Trophoblast cell (in vitro differentiated cells and primary cell): ENCODE data around the gene TTC27.
A peak's percentile ranks its signal among the peaks of the same experiment; 100 is the strongest.

Experiments
- DNase-seq, 2 donors: peaks; one replicate each; pipeline ENCODE4 v3.0.0-alpha.2; 2016
- H2AFZ ChIP-seq: 2 replicates; pipeline ENCODE4 v1.6.1; 2013; ENCODE audit warnings: low read length, moderate library complexity, mild to moderate bottlenecking; ENCODE audit not compliant: insufficient read depth, poor library complexity
- H2AK5ac ChIP-seq: 2 replicates; pipeline ENCODE4 v1.6.1; 2013; ENCODE audit warnings: mild to moderate bottlenecking, low read length
- H2BK120ac ChIP-seq: 2 replicates; pipeline ENCODE4 v1.6.1; 2013; ENCODE audit warnings: low read length, mild to moderate bottlenecking, moderate library complexity; ENCODE audit not compliant: insufficient read depth, poor library complexity
- H2BK12ac ChIP-seq: 2 replicates; pipeline ENCODE4 v1.6.1; 2013; ENCODE audit warnings: mild to moderate bottlenecking, low read length, moderate library complexity
- H2BK5ac ChIP-seq: 2 replicates; pipeline ENCODE4 v1.6.1; 2013; ENCODE audit warnings: low read length, low read depth, moderate library complexity, mild to moderate bottlenecking; ENCODE audit not compliant: poor library complexity
- H3K14ac ChIP-seq: 2 replicates; pipeline ENCODE4 v1.6.1; 2013; ENCODE audit warnings: mild to moderate bottlenecking, low read length
- H3K18ac ChIP-seq: 2 replicates; pipeline ENCODE4 v1.6.1; 2013; ENCODE audit warnings: mild to moderate bottlenecking, low read length
- H3K23ac ChIP-seq: 2 replicates; pipeline ENCODE4 v1.6.1; 2013; ENCODE audit warnings: low read length
- H3K27ac ChIP-seq: 2 replicates; pipeline ENCODE4 v1.5.1; 2013; ENCODE audit warnings: low read depth, mild to moderate bottlenecking, inconsistent platforms, low read length, moderate library complexity
- H3K27me3 ChIP-seq: 2 replicates; pipeline ENCODE4 v1.6.1; 2013; ENCODE audit warnings: inconsistent platforms, mild to moderate bottlenecking, low read length, moderate library complexity; ENCODE audit not compliant: insufficient read depth
- H3K36me3 ChIP-seq, 2 experiments: 1 replicate in 1 of 2; 2 replicates in 1 of 2; pipeline ENCODE4 v1.6.1; 2013; ENCODE audit warnings: low read length in 2 of 2, mild to moderate bottlenecking in 2 of 2, moderate library complexity in 1 of 2; ENCODE audit not compliant: insufficient read depth in 2 of 2, control insufficient read depth in 1 of 2
- H3K4ac ChIP-seq: 2 replicates; pipeline ENCODE4 v1.6.1; 2013; ENCODE audit warnings: low read depth, mild to moderate bottlenecking, low read length, moderate library complexity
- H3K4me1 ChIP-seq, 2 experiments: 1 replicate in 1 of 2; 2 replicates in 1 of 2; pipeline ENCODE4 v1.6.1; 2013; ENCODE audit warnings: low read length in 2 of 2, mild to moderate bottlenecking in 2 of 2, moderate library complexity in 1 of 2; ENCODE audit not compliant: insufficient read depth in 2 of 2, control insufficient read depth in 1 of 2
- H3K4me2 ChIP-seq: 2 replicates; pipeline ENCODE4 v1.6.1; 2013; ENCODE audit warnings: inconsistent platforms, mild to moderate bottlenecking, low read length, moderate library complexity
- H3K4me3 ChIP-seq: 2 replicates; pipeline ENCODE4 v1.5.1; 2013; ENCODE audit warnings: mild to moderate bottlenecking, low read depth, low read length, inconsistent platforms
- H3K79me1 ChIP-seq: one replicate; pipeline ENCODE4 v1.6.1; 2013; ENCODE audit warnings: low read length
- H3K79me2 ChIP-seq: 2 replicates; pipeline ENCODE4 v1.6.1; 2013; ENCODE audit warnings: low read length, mild to moderate bottlenecking; ENCODE audit not compliant: control insufficient read depth, insufficient read depth, poor library complexity
- H3K9ac ChIP-seq: 2 replicates; pipeline ENCODE4 v1.6.1; 2013; ENCODE audit warnings: mild to moderate bottlenecking, low read length
- H3K9me3 ChIP-seq: 2 replicates; pipeline ENCODE4 v1.6.1; 2013; ENCODE audit warnings: low read depth, mild to moderate bottlenecking, control low read depth, inconsistent platforms, low read length; ENCODE audit not compliant: insufficient read depth
- H4K12ac ChIP-seq: 2 replicates; pipeline ENCODE4 v1.6.1; 2013; ENCODE audit warnings: low read depth, mild to moderate bottlenecking, low read length, moderate library complexity
- H4K8ac ChIP-seq: 2 replicates; pipeline ENCODE4 v1.6.1; 2013; ENCODE audit warnings: low read depth, mild to moderate bottlenecking, low read length, moderate library complexity
- H4K91ac ChIP-seq: one replicate; pipeline ENCODE4 v1.6.1; 2013; ENCODE audit warnings: low read depth, mild to moderate bottlenecking, low read length, moderate library complexity
- WGBS: extraction: QIAGEN DNeasy Blood & Tissue Kit; methylation state at CpG from one replicate; pipeline ENCODE4 v1.1.7; 2013; ENCODE audit warnings: missing lambda C conversion rate; ENCODE audit not compliant: insufficient read length, insufficient coverage; ENCODE audit errors: extremely low coverage; 5-methylcytosine and 5-hydroxymethylcytosine counted together

Gene TTC27

DNA sequence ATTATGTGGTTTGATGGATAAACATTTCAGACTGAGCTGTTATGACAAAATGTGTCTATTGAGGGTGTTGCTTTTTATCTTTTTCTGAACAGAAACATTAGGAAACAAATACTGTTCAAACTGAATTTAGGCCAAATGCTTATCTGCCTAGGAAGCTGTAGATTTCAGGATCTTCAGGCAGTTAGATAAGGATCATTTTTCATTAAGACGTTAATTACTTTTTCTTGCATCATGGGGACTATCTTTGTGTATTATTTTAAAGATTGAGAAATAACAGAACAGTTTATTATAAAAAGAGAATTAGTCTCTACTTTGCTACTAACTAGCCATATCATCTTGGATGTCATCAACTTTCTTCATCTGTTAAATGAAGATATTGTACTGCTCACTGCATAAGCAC lies 107.5 kb downstream of the TTC27 start:
- Histone ChIP-seq H3K79me2 (no peaks in the 10 kb centered on the region), H3K4me3 (no peak overlapping the region), H3K27me3 (no peaks in the 10 kb centered on the region), H3K4ac (no peak overlapping the region), H2AFZ (no peak overlapping the region), H3K4me2 (no peak overlapping the region), H3K23ac (no peak overlapping the region), H2BK5ac (no peak overlapping the region), H3K36me3 (no peaks in the 10 kb centered on the region), H3K27ac (no peak overlapping the region), H2BK12ac (no peak overlapping the region), H4K12ac (no peak overlapping the region), H3K18ac (no peak overlapping the region), H2AK5ac (no peak overlapping the region), H3K9me3 (no peaks in the 10 kb centered on the region), H3K79me1 (no peaks in the 10 kb centered on the region), H3K4me1 (no peaks in the 10 kb centered on the region), H4K91ac (no peak overlapping the region), H2BK120ac (no peak overlapping the region), H3K14ac (no peak overlapping the region), H3K9ac (no peak overlapping the region), H4K8ac (no peak overlapping the region)
- no peak for DNase-seq
- no CpG with 5 or more reads among the region's 1 CpG for WGBS

DNA sequence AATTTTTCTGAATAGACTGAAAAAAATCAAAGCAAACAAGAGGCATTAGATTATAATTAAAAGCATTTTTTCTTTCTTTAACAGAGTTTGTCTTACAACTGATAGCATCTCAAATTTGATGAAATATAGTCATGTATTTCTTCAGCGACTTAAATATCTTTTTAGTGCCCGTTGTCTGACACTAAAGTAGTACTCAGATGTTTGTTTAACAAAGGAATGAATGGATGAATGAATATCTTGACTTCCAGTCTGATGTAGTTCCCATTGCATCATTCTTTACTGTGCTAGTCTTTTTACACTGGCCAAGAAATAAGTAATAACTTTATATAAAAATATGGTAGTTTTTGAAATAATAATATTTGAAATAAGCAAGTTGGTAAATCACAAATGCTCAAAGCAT lies 111.1 kb downstream of the TTC27 start:
- H3K9me3 ChIP-seq: no peaks in the 10 kb centered on the region
- H3K4ac ChIP-seq: no peak overlapping the region
- no peaks in the 10 kb centered on the region for H3K79me1 ChIP-seq
- no peak overlapping the region for H3K14ac ChIP-seq
- no peak overlapping the region for H3K27ac ChIP-seq
- H3K79me2 ChIP-seq: no peaks in the 10 kb centered on the region
- H2BK5ac ChIP-seq: no peak overlapping the region
- H3K23ac ChIP-seq: no peak overlapping the region
- no peaks in the 10 kb centered on the region for H3K27me3 ChIP-seq
- H3K4me1 ChIP-seq: no peaks in the 10 kb centered on the region
- H3K4me3 ChIP-seq: no peak overlapping the region
- no peak overlapping the region for H4K91ac ChIP-seq
- no peak overlapping the region for H2BK12ac ChIP-seq
- no peak overlapping the region for H2AFZ ChIP-seq
- H3K36me3 ChIP-seq: no peaks in the 10 kb centered on the region
- H3K4me2 ChIP-seq: no peak overlapping the region
- H2BK120ac ChIP-seq: no peak overlapping the region
- H4K12ac ChIP-seq: no peak overlapping the region
- no peak for DNase-seq
- H3K9ac ChIP-seq: no peak overlapping the region
- no CpG with 5 or more reads among the region's 2 CpGs for WGBS
- H4K8ac ChIP-seq: no peak overlapping the region
- no peak overlapping the region for H2AK5ac ChIP-seq
- H3K18ac ChIP-seq: no peak overlapping the region

DNA sequence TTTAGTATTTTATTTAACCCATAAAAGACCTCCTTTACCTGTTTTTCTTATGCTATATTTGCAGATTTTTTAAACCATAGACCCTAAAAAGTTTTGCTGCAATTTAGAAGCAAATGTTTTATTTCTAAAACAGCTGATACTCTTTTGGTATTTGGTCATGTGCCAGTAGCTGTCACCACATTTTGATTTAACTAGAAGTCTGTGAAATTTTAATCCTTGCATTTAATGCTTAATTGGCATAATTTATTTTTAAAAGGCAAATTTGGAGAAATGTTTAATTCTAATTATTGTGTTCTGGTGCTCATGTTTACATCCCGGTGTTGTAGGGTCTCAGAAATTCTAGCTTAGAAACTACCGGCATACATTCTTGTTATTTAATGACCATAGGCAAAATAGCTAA lies 111.8 kb downstream of the TTC27 start:
- Histone ChIP-seq H4K8ac (no peak overlapping the region), H3K9me3 (no peaks in the 10 kb centered on the region), H3K79me2 (no peaks in the 10 kb centered on the region), H3K79me1 (no peaks in the 10 kb centered on the region), H3K4me2 (no peak overlapping the region), H2AFZ (no peak overlapping the region), H3K36me3 (no peaks in the 10 kb centered on the region), H2BK5ac (no peak overlapping the region), H4K91ac (no peak overlapping the region), H3K14ac (no peak overlapping the region), H3K27me3 (no peaks in the 10 kb centered on the region), H2BK120ac (no peak overlapping the region), H3K18ac (no peak overlapping the region), H3K4me1 (no peaks in the 10 kb centered on the region), H4K12ac (no peak overlapping the region), H2AK5ac (no peak overlapping the region), H3K4ac (no peak overlapping the region), H3K23ac (no peak overlapping the region), H3K9ac (no peak overlapping the region), H3K27ac (no peak overlapping the region), H3K4me3 (no peak overlapping the region), H2BK12ac (no peak overlapping the region)
- WGBS: no CpG with 5 or more reads among the region's 2 CpGs
- DNase-seq: no peak

DNA sequence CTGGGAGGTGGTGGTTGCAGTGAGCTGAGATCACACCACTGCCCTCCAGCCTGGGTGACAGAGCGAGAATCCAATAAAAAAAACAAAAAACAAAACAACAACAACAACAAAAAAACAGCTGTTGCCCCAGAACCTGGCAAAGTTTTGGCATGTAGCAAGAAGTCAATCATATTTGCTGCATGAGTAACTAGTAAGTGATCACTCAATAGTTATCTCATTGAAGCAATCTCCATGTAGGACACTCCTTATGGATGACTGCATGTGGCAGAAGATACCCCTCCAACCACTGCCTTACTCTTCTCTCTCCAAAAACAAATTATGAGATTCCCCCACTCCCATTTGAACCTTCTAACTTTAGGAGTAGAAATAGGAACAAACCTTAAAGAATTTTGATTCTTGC lies 113.7 kb downstream of the TTC27 start:
- H3K27ac ChIP-seq: no peak overlapping the region
- H3K4ac ChIP-seq: no peak overlapping the region
- no peak overlapping the region for H4K91ac ChIP-seq
- no peak overlapping the region for H2AK5ac ChIP-seq
- WGBS: no CpG with 5 or more reads among the region's 1 CpG
- no peak overlapping the region for H3K23ac ChIP-seq
- no peaks in the 10 kb centered on the region for H3K27me3 ChIP-seq
- no peak overlapping the region for H2BK12ac ChIP-seq
- no peaks in the 10 kb centered on the region for H3K9me3 ChIP-seq
- no peak overlapping the region for H2BK5ac ChIP-seq
- H3K14ac ChIP-seq: no peak overlapping the region
- no peak overlapping the region for H3K4me3 ChIP-seq
- no peak overlapping the region for H3K9ac ChIP-seq
- no peak overlapping the region for H4K12ac ChIP-seq
- H3K36me3 ChIP-seq: no peaks in the 10 kb centered on the region
- H3K4me1 ChIP-seq: no peaks in the 10 kb centered on the region
- peak in 1 of 2 donors; percentile 77 for DNase-seq
- H3K18ac ChIP-seq: no peak overlapping the region
- no peak overlapping the region for H2BK120ac ChIP-seq
- H3K4me2 ChIP-seq: no peak overlapping the region
- no peak overlapping the region for H4K8ac ChIP-seq
- H2AFZ ChIP-seq: no peak overlapping the region
- no peaks in the 10 kb centered on the region for H3K79me2 ChIP-seq
- no peaks in the 10 kb centered on the region for H3K79me1 ChIP-seq
